Glomerular visceral epithelial cell (primary cell): ENCODE measurements around the gene FAM219A.

ENCODE experiments used
- DNase-seq: peaks from one replicate; pipeline ENCODE4 v3.0.0-alpha.2; 2016; ENCODE audit errors: extremely low spot score

Gene FAM219A

DNA sequence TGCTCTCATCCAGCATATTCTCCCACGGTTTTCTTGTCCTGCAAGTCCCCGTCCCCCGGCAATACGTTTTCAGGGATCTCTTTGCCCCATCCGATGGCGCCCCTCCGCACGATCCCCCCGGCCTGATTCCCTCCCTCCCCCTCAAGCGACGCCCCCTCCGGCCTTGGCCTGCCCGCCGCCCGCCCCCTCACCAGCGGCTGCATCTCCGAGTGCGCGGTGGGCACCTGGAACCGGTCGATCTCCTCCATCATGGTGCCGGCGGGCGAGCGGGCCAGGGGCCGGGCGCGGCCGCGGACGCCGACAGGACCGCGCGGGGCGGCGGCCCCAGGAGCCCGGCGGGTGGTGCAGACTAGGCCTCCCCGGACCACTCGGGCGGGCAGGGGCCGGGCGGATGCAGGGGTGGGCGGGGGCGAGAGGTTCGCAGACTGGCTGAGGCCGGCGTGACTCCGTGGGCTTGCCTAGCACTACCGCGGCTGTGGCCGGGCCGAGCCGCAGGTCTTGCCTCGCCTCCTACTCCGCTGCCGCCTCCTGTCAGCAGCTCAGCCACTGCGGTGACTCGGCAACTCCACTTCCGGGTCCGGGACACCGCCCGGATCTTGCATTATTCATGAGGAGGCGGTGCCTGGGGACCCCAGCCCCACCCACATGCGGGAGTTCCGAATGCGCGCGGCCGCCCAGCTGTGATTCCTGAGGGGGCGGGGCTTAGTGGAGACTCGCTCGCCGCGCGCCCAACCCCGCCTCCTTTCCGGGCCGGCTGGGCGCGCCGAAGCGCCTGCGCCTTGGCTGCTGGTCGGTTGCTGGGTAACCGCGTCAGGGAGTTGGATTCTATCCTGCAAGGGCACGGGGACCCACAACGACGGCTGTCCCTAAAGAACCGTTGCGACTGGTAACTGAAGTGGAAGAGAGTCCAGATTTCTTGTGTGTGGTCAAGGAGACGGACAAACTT lies at the start of gene FAM219A, which contains the start of gene DNAI1:
FAM219A (minus strand) TSS at position 558 of the 946 bp plus-strand sequence; CDS start at position 251, 307 bp downstream.
DNAI1 (plus strand) TSS at position 793 of the 946 bp plus-strand sequence. CDS start 201 bp downstream, outside the sequence.
- peak; percentile 99 for DNase-seq

DNA sequence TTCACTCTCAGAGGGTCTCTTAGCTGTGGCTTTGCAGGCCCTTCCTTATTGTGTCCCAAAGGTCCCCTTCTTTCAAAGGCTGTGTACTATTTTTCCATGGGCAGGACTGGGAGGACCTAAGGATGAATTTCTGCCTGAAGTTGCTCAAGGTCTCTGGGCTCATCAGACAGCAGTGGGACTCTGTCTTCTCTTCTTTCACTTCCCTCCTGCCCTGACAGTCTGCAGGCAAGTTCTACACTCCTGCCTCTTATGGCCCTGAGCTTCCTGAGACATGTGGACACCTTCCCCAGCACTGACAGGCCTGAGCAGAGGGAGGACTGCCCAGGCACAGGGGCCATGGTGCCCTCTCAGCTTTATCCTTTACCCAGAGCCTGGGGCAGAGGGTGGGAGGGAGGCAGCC lies 49.6 kb upstream of the FAM219A start:
- DNase-seq: no peak

DNA sequence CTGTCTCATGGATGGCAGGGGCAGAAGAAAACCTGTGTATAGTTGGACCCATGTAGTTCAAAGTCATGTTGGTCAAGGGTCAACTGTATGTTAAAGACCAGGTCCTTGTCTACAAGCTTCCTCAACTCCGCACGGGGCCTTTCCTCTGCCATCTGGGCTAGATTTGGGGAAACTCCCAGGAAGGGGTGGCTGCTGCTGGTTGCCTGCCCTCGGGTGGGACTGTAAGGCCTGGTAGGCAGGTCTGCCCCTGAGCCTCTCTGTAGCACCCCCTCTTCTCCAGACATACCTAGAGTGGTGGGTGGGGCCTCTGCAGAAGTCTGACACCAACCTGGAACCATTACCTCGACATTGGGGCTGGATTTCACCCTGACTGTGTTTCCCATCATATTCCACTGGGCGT lies 49.2 kb upstream of the FAM219A start:
- DNase-seq: no peak

- no peak for DNase-seq
Observed at GRCh38 chr9:34506623-34507022, 48.3 kb upstream of the FAM219A start.

- DNase-seq: no peak
Observed at GRCh38 chr9:34505370-34506120, 47.2 kb upstream of the FAM219A start.

GRCh38 chr9:34503406-34503805 lies 45.0 kb upstream of the FAM219A start:
- DNase-seq: no peak

DNA sequence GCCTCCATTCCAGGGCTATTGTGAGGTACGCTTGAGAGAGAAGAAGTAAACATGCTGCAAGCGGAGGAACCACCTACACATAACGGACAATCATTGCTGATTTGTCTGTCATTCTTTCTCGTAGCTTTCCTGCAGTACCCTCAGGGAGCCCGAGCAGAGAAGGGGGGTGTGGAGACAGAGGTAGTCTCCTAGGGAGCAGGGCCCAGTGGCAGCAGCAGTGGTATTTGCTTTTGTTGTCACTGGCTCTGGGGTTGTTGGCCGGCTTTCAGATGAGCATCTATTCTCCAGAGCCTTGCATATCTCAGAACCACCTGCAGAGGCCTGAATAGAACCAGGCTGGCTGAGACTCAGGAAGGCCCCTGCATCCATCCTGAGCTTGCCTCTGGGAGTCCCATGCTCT lies 44.5 kb upstream of the FAM219A start:
- DNase-seq: no peak

DNA sequence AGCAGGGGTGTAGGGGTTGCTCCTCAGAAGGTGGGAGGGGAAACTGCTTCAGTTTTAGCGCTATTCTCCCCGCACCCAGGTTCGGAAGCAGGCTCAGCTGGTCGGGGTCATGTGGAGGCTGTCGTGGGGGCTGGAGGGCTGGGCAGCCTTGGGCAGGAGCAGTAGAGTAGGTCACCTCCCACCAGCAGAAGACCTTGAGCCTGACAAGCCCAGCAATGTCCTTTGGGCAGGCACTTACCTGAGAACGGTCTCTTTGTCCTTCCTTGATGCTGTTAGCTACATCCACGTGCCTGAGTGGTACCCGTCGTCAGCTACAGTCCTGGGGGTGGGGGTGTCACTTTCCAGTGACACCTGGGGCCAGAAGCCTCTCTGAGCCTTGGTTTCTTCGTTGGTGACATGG lies 44.1 kb upstream of the FAM219A start:
- DNase-seq: no peak

DNA sequence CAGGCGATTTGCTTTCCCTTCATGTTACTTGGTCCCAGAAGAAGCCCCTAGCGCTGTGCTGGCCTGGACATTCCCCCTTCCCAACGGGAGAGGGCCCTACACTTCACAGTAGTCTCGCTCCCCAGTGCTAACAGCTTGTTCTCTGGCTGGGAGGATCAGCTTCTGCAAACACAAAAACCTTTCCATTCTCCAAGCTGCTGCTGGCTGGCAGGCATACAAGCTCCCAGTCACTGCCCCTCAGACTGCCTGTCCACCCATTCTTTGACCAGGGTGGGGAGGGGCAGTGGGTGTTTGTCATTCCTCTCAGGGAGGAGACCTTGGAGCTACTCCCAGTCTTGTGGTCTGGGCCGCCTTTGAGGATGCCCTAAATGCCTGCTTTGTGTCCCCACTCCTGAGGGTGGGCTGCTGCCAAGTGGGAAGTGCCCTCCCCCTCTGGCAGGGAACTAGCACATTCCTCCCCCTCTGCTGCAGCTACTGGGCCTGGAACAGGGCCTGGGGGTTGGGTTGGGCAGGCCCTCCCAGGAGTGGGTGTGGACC lies 43.6 kb upstream of the FAM219A start:
- DNase-seq: no peak

GRCh38 chr9:34501372-34501771 lies 43.0 kb upstream of the FAM219A start:
- no peak for DNase-seq

GRCh38 chr9:34500623-34501267 lies 42.4 kb upstream of the FAM219A start:
- DNase-seq: peak; percentile 48

DNA sequence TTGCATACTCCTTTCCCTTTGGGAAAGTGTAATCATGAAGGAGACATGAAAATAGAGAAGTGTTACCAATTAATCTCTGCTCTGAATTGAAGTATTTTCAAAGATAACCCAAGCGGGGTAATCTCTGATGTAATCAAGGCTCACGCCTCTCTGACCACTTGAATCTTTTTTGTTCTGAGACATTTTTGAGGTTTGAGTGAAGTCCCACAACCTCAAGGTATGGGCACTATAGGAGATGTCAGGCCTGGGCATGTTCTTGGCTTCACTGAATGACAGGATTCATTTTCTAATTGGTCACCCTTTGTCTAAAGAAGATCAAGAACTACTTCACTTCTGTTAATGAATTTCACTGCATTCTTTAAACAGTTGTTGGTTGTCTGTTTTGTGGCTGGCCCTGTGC lies 40.7 kb upstream of the FAM219A start:
- DNase-seq: no peak

DNA sequence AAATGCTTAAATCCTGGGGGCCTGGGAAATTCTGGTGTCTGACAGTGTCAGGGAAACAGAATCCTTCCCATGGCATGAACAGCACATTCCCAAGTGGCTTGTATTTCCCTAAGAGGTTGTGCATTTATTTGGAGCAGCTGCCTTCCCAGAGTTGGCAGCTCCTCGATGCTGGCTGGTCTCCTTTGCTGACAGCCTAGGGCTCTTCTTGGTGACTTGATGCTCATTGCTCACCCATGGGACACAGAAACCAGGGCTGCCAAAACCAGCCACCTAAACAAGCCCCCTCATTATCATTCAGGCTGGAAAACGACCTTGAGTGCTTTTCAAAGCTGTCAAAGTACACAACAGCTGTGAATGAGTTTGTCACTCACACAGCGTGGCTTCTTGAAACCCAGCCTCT lies 40.2 kb upstream of the FAM219A start:
- no peak for DNase-seq

DNA sequence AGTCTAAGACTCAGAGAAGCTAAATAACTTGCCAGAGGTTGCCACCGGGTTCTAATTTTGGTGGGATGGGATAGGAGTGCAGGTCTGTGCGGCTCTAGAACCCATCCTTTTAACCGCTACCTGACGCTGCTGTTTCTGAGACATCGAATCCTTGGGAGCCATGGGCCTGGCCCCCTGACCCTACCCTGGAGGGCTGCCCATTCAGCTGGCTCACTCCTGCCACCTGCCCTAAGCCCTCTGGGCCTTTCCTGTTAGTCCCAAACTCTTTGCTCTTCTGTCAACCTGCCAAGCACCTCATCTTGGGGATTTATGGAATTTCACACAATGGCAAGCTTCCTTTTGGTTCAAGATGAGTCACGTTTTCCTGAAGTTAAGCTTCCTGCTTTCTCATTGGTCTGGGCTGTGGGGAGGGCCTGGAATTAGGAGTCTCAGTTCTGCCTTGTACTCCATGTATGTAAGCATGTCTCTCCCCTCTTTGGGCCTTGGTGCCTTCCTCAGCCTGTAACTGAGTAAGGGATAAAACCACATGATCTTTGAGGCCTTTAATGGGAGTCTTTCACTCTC lies 37.9 kb upstream of the FAM219A start:
- DNase-seq: no peak

GRCh38 chr9:34493972-34494535 lies 35.7 kb upstream of the FAM219A start:
- peak; percentile 45 for DNase-seq

- DNase-seq: no peak
Observed at GRCh38 chr9:34492051-34492450, 33.7 kb upstream of the FAM219A start.

DNA sequence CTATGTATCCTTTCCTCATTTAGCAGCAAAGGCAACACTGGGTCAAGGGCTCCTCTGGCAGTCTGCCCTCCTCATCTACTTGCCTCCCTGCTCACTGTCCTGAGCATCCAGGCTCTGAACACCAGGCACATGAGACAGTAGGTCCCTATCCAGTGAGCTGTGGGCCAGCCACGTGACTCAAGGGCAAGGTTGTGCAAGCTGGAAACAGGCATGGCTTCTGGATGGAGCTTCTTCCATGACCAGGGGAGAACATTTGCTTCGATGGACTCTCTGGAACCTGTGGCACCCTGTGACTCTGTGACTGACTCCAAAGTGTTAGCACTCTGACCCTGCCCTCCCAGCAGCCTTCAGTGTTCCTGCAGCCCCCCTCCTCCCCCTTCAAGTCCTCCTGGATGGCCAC lies 33.2 kb upstream of the FAM219A start:
- DNase-seq: no peak

DNA sequence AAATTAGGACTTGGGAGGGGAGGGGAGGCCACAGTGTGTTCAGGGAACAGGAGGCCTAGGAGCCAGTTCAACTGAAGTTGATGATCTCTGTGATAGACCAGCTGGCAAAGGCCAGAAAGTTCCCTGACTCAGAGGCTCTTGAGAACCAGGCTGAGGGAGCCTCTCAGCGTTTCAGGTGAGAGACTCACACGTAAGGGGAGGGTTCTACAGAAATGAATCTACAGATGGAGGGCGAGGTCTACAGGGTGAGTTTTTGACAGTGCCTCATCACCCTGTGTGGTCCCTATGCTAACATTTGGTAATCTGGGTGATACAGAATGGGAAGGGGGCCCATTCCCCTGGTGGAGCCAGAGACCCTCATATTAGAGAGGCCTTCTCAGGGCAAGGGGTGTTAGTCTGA lies 32.4 kb upstream of the FAM219A start:
- no peak for DNase-seq

GRCh38 chr9:34490360-34490759 lies 32.0 kb upstream of the FAM219A start:
- no peak for DNase-seq

DNA sequence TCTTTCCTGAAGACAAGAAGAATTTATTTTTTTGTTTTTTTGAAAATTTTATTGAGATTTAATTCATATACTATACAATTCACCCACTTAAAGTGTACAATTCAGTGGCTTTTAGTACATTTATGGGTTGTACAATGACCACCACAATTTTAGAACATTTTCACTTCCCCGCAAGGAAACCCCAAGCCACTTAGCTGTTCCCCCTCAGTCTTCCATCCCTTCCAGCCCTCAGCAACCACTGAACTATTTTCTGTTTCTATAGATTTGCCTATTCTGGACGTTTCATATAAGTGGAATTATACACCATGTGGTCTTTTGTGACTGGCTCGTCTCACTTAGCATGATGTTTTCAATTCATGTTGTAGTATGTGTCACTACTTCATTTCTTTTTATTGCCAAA lies 28.2 kb upstream of the FAM219A start:
- DNase-seq: no peak

DNA sequence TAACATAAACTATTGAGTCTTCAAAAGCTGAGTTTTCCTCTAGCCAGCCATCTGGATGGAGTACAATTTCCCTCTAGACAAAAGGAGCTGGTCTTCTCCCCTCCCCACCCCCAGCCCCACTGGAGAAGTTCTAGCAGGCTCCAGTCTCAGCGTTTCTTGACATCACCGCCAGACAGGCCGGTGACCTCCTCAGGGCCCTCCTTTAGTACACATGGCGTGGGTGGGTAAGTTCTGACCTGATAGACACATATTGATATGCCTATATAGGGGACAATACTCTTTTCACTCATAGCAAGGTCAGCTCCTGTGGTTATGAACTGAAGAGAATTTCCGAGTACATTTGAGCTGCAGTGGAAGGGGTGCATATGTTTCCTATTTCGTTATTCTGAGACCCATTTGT lies 27.5 kb upstream of the FAM219A start:
- no peak for DNase-seq
